ENCODE data around the gene TEF.

Gene TEF

GRCh38 chr22:41369424-41369745 is 12.4 kb upstream of the TEF start:
- H3K9me3 ChIP-seq: no peaks in the 10 kb centered on the region
- no peak for TF ChIP-seq CTCF (IDR thresholded peaks at IDR 0.05)
- peak overlapping the region; percentile 47 to 60 for H3K4me3 ChIP-seq
- no peak for DNase-seq
- intact Hi-C loops (cut with DNase I; ENCODE audit: low total_unique reads): loop anchor here (10.0 kb wide), 1 partner anchor 65 kb away; the partner anchor contains the start of gene ZC3H7B
- H3K36me3 ChIP-seq: peaks cover 0 to 22% (median 0%) of the 10 kb centered on the region in 3 donors
- no peaks in the 10 kb centered on the region for H3K27me3 ChIP-seq
- peak overlapping the region; percentile 51 to 74 for H3K27ac ChIP-seq
- peaks cover 0 to 49% (median 24%) of the 10 kb centered on the region in 4 donors for H3K4me1 ChIP-seq

- Histone ChIP-seq H3K4me3 (no peak overlapping the region), H3K36me3 (peaks cover 0 to 23% (median 0%) of the 10 kb centered on the region in 3 donors), H3K9me3 (no peaks in the 10 kb centered on the region), H3K27me3 (no peaks in the 10 kb centered on the region), H3K27ac (peak overlapping the region in 1 of 2 donors; percentile 74), H3K4me1 (peaks cover 0 to 49% (median 24%) of the 10 kb centered on the region in 4 donors)
- DNase-seq: no peak
- intact Hi-C loops (cut with DNase I; ENCODE audit: low total_unique reads): loop anchor here (10.0 kb wide), 1 partner anchor 65 kb away; the partner anchor contains the start of gene ZC3H7B
- TF ChIP-seq CTCF (IDR thresholded peaks at IDR 0.05): no peak
Observed at GRCh38 chr22:41369837-41370236, 11.9 kb upstream of the TEF start.

- H3K27me3 ChIP-seq: no peaks in the 10 kb centered on the region
- no peak for DNase-seq
- no peak for TF ChIP-seq CTCF (IDR thresholded peaks at IDR 0.05)
- H3K36me3 ChIP-seq: peaks cover 0 to 15% (median 0%) of the 10 kb centered on the region in 3 donors
- H3K4me1 ChIP-seq: peaks cover 0 to 17% (median 14%) of the 10 kb centered on the region in 4 donors
- peak overlapping the region in 1 of 2 donors; percentile 8 for H3K27ac ChIP-seq
- no peak overlapping the region for H3K4me3 ChIP-seq
- H3K9me3 ChIP-seq: no peaks in the 10 kb centered on the region
- intact Hi-C loops (cut with DNase I; ENCODE audit: low total_unique reads): no loop called here
Observed at GRCh38 chr22:41377846-41378245, 3.9 kb upstream of the TEF start.

- peak; percentile 88 to 95 for DNase-seq
- H3K9me3 ChIP-seq: no peaks in the 10 kb centered on the region
Observed at GRCh38 chr22:41380993-41381328, 781 bp upstream of the TEF start.

GRCh38 chr22:41382098-41382578 is 396 bp downstream of the TEF start:
- Histone ChIP-seq H3K4me3 (peak overlapping the region; percentile 75 to 98), H3K4me1 (peaks cover 0 to 29% (median 28%) of the 10 kb centered on the region in 4 donors), H3K27me3 (no peaks in the 10 kb centered on the region), H3K9me3 (no peaks in the 10 kb centered on the region), H3K27ac (peak overlapping the region; percentile 96 to 100), H3K36me3 (peaks cover 1 to 8% (median 2%) of the 10 kb centered on the region in 3 donors)
- intact Hi-C loops (cut with DNase I; ENCODE audit: low total_unique reads): no loop called here
- no peak for TF ChIP-seq CTCF (IDR thresholded peaks at IDR 0.05)
- peak; percentile 74 to 91 for DNase-seq

More at GRCh38 chr22:41380993-41381328, 781 bp upstream of the TEF start:
- Histone ChIP-seq H3K4me1 (peaks cover 0 to 29% (median 28%) of the 10 kb centered on the region in 4 donors), H3K27me3 (no peaks in the 10 kb centered on the region), H3K36me3 (peaks cover 0 to 7% (median 0%) of the 10 kb centered on the region in 3 donors), H3K27ac (peak overlapping the region; percentile 96 to 100), H3K4me3 (peak overlapping the region; percentile 75 to 98)
- intact Hi-C loops (cut with DNase I; ENCODE audit: low total_unique reads): no loop called here
- no peak for TF ChIP-seq CTCF (IDR thresholded peaks at IDR 0.05)

All from tibial artery (tissue), 4 donors.